ENCODE data around the gene KIF1A. TPM values are rescaled to one million over a fixed set of nuclear protein-coding genes. Genes with fewer than 3 reads are reported as not detected.

The KIF1A gene
- total and polyA plus RNA-seq, 2 of the 13 experiments (the other 11 are each of a cell fraction or from before 2014, with no cell fraction given) = 0.01 TPM; not detected in 1

- FAIRE-seq (no peak), DNase-seq (ENCODE audit: low spot score) (no peak), ATAC-seq (no peak)
- intact Hi-C loops (cut with micrococcal nuclease; ENCODE audit: unreplicated experiment) = no loop called here
- Histone ChIP-seq H3K9ac (ENCODE audit: insufficient read depth, low read depth, low read length) (no peak overlapping the region), H3K4me3 (replicated peaks in 1 of 3; ENCODE audit: insufficient read depth in 1 of 3, low read depth in 2 of 3, low read length in 3 of 3) (no peak overlapping the region), H3K36me3 (replicated peaks in 1 of 2; ENCODE audit: control insufficient read depth in 1 of 2, insufficient read depth in 2 of 2, low read length in 2 of 2) (no peaks in the 10 kb centered on the region), H3K27ac (ENCODE audit: extremely low read length, insufficient read depth, low read length) (no peak overlapping the region), H3K9me3 (ENCODE audit: low read length) (no peaks in the 10 kb centered on the region), H2AFZ (ENCODE audit: low read length) (no peak overlapping the region), H4K20me1 (ENCODE audit: insufficient read depth, low read length) (no peaks in the 10 kb centered on the region), H3K4me2 (ENCODE audit: low read depth, low read length) (no peak overlapping the region), H3K79me2 (ENCODE audit: insufficient read depth, low read length) (no peaks in the 10 kb centered on the region), H3K4me1 (ENCODE audit: insufficient read depth, low read length) (no peaks in the 10 kb centered on the region), H3K27me3 (ENCODE audit: control insufficient read depth in 1 of 2, insufficient read depth in 2 of 2, low read length in 2 of 2) (peaks cover 61 to 97% of the 10 kb centered on the region in 2 experiments)
- CTCF ChIA-PET (ENCODE audit: low intra/inter-chr PET ratio, low total read pairs) = no interaction called here
- BruUV-seq (replicated peaks) = no TSS peak
- TF ChIP-seq NR2C2 (CRISPR knock-in tag; IDR thresholded peaks at IDR 0.05; ENCODE audit: borderline replicate concordance) (no peak), ZNF337 (CRISPR knock-in tag; IDR thresholded peaks at IDR 0.05; ENCODE audit: borderline replicate concordance, low read depth) (no peak), ZNF816 (CRISPR knock-in tag; IDR thresholded peaks at IDR 0.05; ENCODE audit: borderline replicate concordance) (no peak), SRSF9 (IDR thresholded peaks at IDR 0.05; ENCODE audit: borderline replicate concordance, insufficient read depth, low read depth, low read length, poor library complexity, severe bottlenecking) (no peak), FOXJ3 (CRISPR knock-in tag; IDR thresholded peaks at IDR 0.05; ENCODE audit: borderline replicate concordance) (no peak), TRIM22 (IDR thresholded peaks at IDR 0.05) (no peak)
- TF ChIP-seq, protein P1, sequence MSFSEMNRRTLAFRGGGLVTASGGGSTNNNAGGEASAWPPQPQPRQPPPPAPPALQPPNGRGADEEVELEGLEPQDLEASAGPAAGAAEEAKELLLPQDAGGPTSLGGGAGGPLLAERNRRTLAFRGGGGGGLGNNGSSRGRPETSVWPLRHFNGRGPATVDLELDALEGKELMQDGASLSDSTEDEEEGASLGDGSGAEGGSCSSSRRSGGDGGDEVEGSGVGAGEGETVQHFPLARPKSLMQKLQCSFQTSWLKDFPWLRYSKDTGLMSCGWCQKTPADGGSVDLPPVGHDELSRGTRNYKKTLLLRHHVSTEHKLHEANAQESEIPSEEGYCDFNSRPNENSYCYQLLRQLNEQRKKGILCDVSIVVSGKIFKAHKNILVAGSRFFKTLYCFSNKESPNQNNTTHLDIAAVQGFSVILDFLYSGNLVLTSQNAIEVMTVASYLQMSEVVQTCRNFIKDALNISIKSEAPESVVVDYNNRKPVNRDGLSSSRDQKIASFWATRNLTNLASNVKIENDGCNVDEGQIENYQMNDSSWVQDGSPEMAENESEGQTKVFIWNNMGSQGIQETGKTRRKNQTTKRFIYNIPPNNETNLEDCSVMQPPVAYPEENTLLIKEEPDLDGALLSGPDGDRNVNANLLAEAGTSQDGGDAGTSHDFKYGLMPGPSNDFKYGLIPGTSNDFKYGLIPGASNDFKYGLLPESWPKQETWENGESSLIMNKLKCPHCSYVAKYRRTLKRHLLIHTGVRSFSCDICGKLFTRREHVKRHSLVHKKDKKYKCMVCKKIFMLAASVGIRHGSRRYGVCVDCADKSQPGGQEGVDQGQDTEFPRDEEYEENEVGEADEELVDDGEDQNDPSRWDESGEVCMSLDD (CRISPR knock-in tag; IDR thresholded peaks at IDR 0.05; ENCODE audit: borderline replicate concordance) = no peak
- in situ Hi-C loops (cut with HindIII; ENCODE audit: extremely low pct_ligation_motif_present, low pct_unique_long_range_greater_than_20kb) = no loop called here
- WGBS (ENCODE audit: low lambda C conversion rate) = 26% methylated on average over 14 of the region's 14 CpGs
- POLR2A ChIA-PET = no interaction called here
Observed at GRCh38 chr2:240726876-240727275, 93.1 kb downstream of the KIF1A start.
